K562 (cell line): ENCODE data around the gene PDIA4. TPM values are rescaled to one million over a fixed set of nuclear protein-coding genes. Genes with fewer than 3 reads are reported as not detected.

Source experiments
- EHMT2 ChIP-seq: fragments of 450-650 bp; IDR thresholded peaks from 2 replicates; pipeline ENCODE4 v1.6.1; 2018; ENCODE audit warnings: antibody characterized with exemption
- ETV5 ChIP-seq: sonication (generic); formaldehyde crosslinking; IDR thresholded peaks from 2 replicates; pipeline ENCODE4 v1.4.0; 2020; ENCODE audit warnings: low read depth, mild to moderate bottlenecking, missing genetic modification reagents
- HLTF ChIP-seq: fragments of 450-650 bp; IDR thresholded peaks from 2 replicates; pipeline ENCODE4 v1.6.1; 2016
- HMGN3 ChIP-seq: IDR thresholded peaks from 2 replicates; pipeline ENCODE4 v1.6.1; 2011; ENCODE audit warnings: borderline replicate concordance, low read depth, mild to moderate bottlenecking, mixed read lengths, low read length; ENCODE audit not compliant: insufficient read length; ENCODE audit errors: extremely low read depth
- HNRNPL ChIP-seq: fragments of 200-400 bp; formaldehyde crosslinking; IDR thresholded peaks from 2 replicates; pipeline ENCODE4 v1.6.1; 2017; ENCODE audit warnings: low read depth, mild to moderate bottlenecking, low read length
- KLF1 ChIP-seq: fragments of 450-650 bp; IDR thresholded peaks from 2 replicates; pipeline ENCODE4 v1.6.1; 2016; ENCODE audit warnings: missing genetic modification characterization, missing compliant biosample characterization
- LCOR ChIP-seq: sonication (generic); formaldehyde crosslinking; IDR thresholded peaks from 2 replicates; pipeline ENCODE4 v1.8.0; 2022; ENCODE audit warnings: mild to moderate bottlenecking, missing genetic modification reagents
- MBD1 ChIP-seq: fragments of 250-450 bp; sonication (Bioruptor Pico); IDR thresholded peaks from 2 replicates; pipeline ENCODE4 v1.8.0; 2022; ENCODE audit warnings: inconsistent platforms
- MBD2 ChIP-seq: sonication (generic); IDR thresholded peaks from 2 replicates; pipeline ENCODE4 v1.6.1; 2016; ENCODE audit warnings: low read depth, borderline replicate concordance
- NFE2L1 ChIP-seq: fragments of 450-650 bp; IDR thresholded peaks from 2 replicates; pipeline ENCODE4 v1.6.1; 2016; ENCODE audit warnings: missing genetic modification characterization, low read depth, mild to moderate bottlenecking, missing compliant biosample characterization, moderate library complexity, borderline replicate concordance
- OTX1 ChIP-seq: fragments of 450-650 bp; formaldehyde crosslinking; IDR thresholded peaks from 2 replicates; pipeline ENCODE4 v1.4.0; 2022; ENCODE audit warnings: mild to moderate bottlenecking
- PRPF4 ChIP-seq: fragments of 200-400 bp; formaldehyde crosslinking; IDR thresholded peaks from one replicate; pipeline ENCODE4 v1.6.1; 2017; ENCODE audit warnings: low read length, low read depth, mild to moderate bottlenecking; ENCODE audit not compliant: insufficient read depth, poor library complexity, severe bottlenecking
- RFX5 ChIP-seq: IDR thresholded peaks from 2 replicates; pipeline ENCODE4 v1.6.1; 2011; ENCODE audit warnings: low read depth, mild to moderate bottlenecking, improper control_type of control experiment, low read length
- RHOXF2B ChIP-seq: fragments of 250-450 bp; sonication (Bioruptor Pico); conservative IDR thresholded peaks from 2 replicates; pipeline ENCODE4 v1.5.1; 2021
- THAP12 ChIP-seq: fragments of 250-450 bp; sonication (Bioruptor Pico); IDR thresholded peaks from 2 replicates; pipeline ENCODE4 v1.9.0; 2021; ENCODE audit warnings: mild to moderate bottlenecking, inconsistent platforms
- ZNF740 ChIP-seq, 3 experiments: fragments of 200-800 bp in 1 of 3; sonication (Bioruptor generic) in 1 of 3; sonication (generic) in 1 of 3; formaldehyde crosslinking in 1 of 3; IDR thresholded peaks; 2 replicates each; pipeline versions ENCODE4 v1.6.1 to v1.8.0; 2016 to 2022; ENCODE audit warnings: mild to moderate bottlenecking in 2 of 3, missing compliant biosample characterization in 2 of 3, missing genetic modification characterization in 2 of 3, missing genetic modification reagents in 1 of 3
- polyA plus RNA-seq, 8 experiments: library from polyadenylated mRNA; depleted of rRNA in 4 of 8; stranded (reverse) in 5 of 8; unstranded in 3 of 8; fragments of >200 nt; fragmentation: Nextera tagmentation in 2 of 8; fragmentation: Illumina TruSeq in 1 of 8; extraction: Ambion mirVana in 2 of 8; extraction: Trizol in 1 of 8; gene quantifications; 2 replicates each; pipeline versions ENCODE4 v1.2.1 to v1.2.3, GENCODE V29; 2011 to 2014; ENCODE audit warnings: inconsistent platforms in 1 of 8, missing spikeins in 1 of 8
- total RNA-seq, 7 experiments: library from RNA; depleted of rRNA in 6 of 7; stranded (reverse); fragments of >200 nt in 6 of 7; fragmentation: Illumina TruSeq in 2 of 7; extraction: Trizol in 2 of 7; gene quantifications; 2 replicates each; pipeline versions ENCODE4 v1.2.1 to v1.2.3, GENCODE V29; 2011 to 2021; ENCODE audit warnings: low replicate concordance in 1 of 7
- TF ChIP-seq, protein P1 (sequence below): fragments of 450-650 bp; IDR thresholded peaks from 2 replicates; pipeline ENCODE4 v1.6.1; 2016; ENCODE audit warnings: borderline replicate concordance
- TF ChIP-seq, protein P2 (sequence below): fragments of 450-650 bp; formaldehyde crosslinking; IDR thresholded peaks from 2 replicates; pipeline ENCODE4 v1.4.0; 2020; ENCODE audit warnings: mild to moderate bottlenecking, moderate library complexity

Gene PDIA4
- total and polyA plus RNA-seq, 9 of the 15 experiments (the other 6 are each of a cell fraction or from before 2014, with no cell fraction given), result 9.1 to 175 (median 146) TPM

DNA sequence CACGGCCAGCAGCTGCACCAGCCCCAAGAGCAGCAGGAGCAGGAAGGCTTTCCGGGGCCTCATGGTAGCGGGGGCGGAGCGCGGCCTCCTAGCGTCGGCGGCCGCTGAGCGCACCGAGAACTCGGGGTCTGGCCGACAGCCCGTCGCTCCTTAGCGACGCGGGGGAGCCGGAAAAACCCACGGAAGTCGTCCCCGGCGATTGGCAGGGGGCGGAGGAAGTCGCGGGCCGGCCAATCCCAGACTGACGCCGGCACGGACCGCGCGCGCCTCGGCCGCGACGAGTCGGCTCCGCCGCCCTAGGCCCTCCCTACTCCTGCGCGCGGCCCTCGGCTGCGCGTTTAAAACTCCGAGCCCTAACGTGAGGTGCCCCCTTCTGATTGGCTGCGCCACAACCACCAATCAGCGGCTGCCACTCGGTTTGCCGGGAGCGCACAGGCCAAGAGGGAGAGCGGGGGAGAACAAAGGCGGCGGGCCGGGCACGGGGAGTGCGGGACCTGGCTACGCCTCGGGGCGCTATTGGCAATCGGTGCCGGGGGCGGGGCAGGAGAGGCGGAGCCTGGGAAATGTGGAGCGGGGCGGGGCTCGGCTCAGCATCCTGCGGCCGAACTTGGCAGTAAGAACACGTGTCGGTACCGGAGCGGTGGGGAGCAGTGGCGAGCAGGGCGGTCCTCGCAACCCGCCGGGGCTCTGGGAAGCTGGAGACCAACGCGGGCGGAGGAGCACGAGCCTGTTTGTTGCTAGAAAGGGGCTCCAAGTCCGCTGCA is at the start of gene PDIA4 (continued):
- TF ChIP-seq PRPF4, result no peak
- peak; percentile 45; the same call in 1 of the 2 replicates for TF ChIP-seq HNRNPL
- TF ChIP-seq NFE2L1 (tag), result no peak
- peak; percentile 92 for TF ChIP-seq MBD2
- TF ChIP-seq MBD1 (CRISPR knock-in tag), result no peak
- TF ChIP-seq KLF1 (tag), result 0 out of 2 replicates have a peak, but pooled peaks have one; percentile 42
- TF ChIP-seq HMGN3, result peak; percentile 92
- TF ChIP-seq, protein P1, sequence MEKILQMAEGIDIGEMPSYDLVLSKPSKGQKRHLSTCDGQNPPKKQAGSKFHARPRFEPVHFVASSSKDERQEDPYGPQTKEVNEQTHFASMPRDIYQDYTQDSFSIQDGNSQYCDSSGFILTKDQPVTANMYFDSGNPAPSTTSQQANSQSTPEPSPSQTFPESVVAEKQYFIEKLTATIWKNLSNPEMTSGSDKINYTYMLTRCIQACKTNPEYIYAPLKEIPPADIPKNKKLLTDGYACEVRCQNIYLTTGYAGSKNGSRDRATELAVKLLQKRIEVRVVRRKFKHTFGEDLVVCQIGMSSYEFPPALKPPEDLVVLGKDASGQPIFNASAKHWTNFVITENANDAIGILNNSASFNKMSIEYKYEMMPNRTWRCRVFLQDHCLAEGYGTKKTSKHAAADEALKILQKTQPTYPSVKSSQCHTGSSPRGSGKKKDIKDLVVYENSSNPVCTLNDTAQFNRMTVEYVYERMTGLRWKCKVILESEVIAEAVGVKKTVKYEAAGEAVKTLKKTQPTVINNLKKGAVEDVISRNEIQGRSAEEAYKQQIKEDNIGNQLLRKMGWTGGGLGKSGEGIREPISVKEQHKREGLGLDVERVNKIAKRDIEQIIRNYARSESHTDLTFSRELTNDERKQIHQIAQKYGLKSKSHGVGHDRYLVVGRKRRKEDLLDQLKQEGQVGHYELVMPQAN, result peak; percentile 92
- TF ChIP-seq EHMT2, result no peak
- peak; percentile 23; the same call in 1 of the 2 replicates for TF ChIP-seq OTX1 (CRISPR knock-in tag)
- TF ChIP-seq, protein P2, sequence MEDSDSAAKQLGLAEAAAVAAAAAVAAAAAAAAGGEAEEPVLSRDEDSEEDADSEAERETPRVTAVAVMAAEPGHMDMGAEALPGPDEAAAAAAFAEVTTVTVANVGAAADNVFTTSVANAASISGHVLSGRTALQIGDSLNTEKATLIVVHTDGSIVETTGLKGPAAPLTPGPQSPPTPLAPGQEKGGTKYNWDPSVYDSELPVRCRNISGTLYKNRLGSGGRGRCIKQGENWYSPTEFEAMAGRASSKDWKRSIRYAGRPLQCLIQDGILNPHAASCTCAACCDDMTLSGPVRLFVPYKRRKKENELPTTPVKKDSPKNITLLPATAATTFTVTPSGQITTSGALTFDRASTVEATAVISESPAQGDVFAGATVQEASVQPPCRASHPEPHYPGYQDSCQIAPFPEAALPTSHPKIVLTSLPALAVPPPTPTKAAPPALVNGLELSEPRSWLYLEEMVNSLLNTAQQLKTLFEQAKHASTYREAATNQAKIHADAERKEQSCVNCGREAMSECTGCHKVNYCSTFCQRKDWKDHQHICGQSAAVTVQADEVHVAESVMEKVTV, result no peak
- no peak for TF ChIP-seq ZNF740 (CRISPR knock-in tag; IDR thresholded peaks at IDR 0.05)
- no peak for TF ChIP-seq ZNF740 (tag; IDR thresholded peaks at IDR 0.05)
- peak; percentile 95 for TF ChIP-seq LCOR
- no peak for TF ChIP-seq RHOXF2B
- peak; percentile 72 for TF ChIP-seq ETV5
- peak; percentile 64 for TF ChIP-seq THAP12 (CRISPR knock-in tag)
- TF ChIP-seq RFX5, result peak; percentile 40
- TF ChIP-seq HLTF, result 0 out of 2 replicates have a peak, but pooled peaks have one; percentile 36
